ENCODE data around the gene AAGAB.

The AAGAB gene

GRCh38 chr15:67216859-67217258 is 37.6 kb downstream of the AAGAB start:
- Histone ChIP-seq H3K4me3 (no peak overlapping the region), H3K36me3 (peaks cover 4% of the 10 kb centered on the region; the same call in 1 of the 2 replicates), H4K20me1 (no peaks in the 10 kb centered on the region), H3K4me2 (no peak overlapping the region), H3K4me1 (no peaks in the 10 kb centered on the region), H3K9ac (no peak overlapping the region), H3K27ac (no peak overlapping the region), H3K9me3 (no peaks in the 10 kb centered on the region), H3K27me3 (no peaks in the 10 kb centered on the region)
- no peak for TF ChIP-seq Cebpa-rat (IDR thresholded peaks at IDR 0.05)

GRCh38 chr15:67215102-67215501 is 39.4 kb downstream of the AAGAB start:
- Histone ChIP-seq H3K36me3 (peaks cover under 1% of the 10 kb centered on the region; the same call in 1 of the 2 replicates), H3K4me1 (no peaks in the 10 kb centered on the region), H4K20me1 (no peaks in the 10 kb centered on the region), H3K4me2 (no peak overlapping the region), H3K27me3 (no peaks in the 10 kb centered on the region), H3K9ac (no peak overlapping the region), H3K9me3 (no peaks in the 10 kb centered on the region), H3K27ac (no peak overlapping the region), H3K4me3 (no peak overlapping the region)
- no peak for TF ChIP-seq Cebpa-rat (IDR thresholded peaks at IDR 0.05)

- H4K20me1 ChIP-seq, result no peaks in the 10 kb centered on the region
- H3K27me3 ChIP-seq, result no peaks in the 10 kb centered on the region
- TF ChIP-seq Cebpa-rat (IDR thresholded peaks at IDR 0.05), result no peak
- H3K9me3 ChIP-seq, result no peaks in the 10 kb centered on the region; the same call in 1 of the 2 replicates
- H3K9ac ChIP-seq, result no peak overlapping the region
- no peak overlapping the region for H3K4me2 ChIP-seq
- peaks cover 9% of the 10 kb centered on the region for H3K4me1 ChIP-seq
- no peak overlapping the region for H3K4me3 ChIP-seq
- no peak overlapping the region for H3K27ac ChIP-seq
- H3K36me3 ChIP-seq, result peaks cover 19% of the 10 kb centered on the region
Measured at GRCh38 chr15:67212684-67213367, 41.6 kb downstream of the AAGAB start.

GRCh38 chr15:67210555-67211168 is 43.8 kb downstream of the AAGAB start:
- no peak overlapping the region for H3K27ac ChIP-seq
- no peak overlapping the region for H3K4me3 ChIP-seq
- no peaks in the 10 kb centered on the region for H4K20me1 ChIP-seq
- H3K9ac ChIP-seq, result no peak overlapping the region
- peaks cover 29% of the 10 kb centered on the region for H3K36me3 ChIP-seq
- TF ChIP-seq Cebpa-rat (IDR thresholded peaks at IDR 0.05), result no peak
- peaks cover 9% of the 10 kb centered on the region for H3K4me1 ChIP-seq
- H3K27me3 ChIP-seq, result no peaks in the 10 kb centered on the region
- no peaks in the 10 kb centered on the region; the same call in 1 of the 2 replicates for H3K9me3 ChIP-seq
- no peak overlapping the region for H3K4me2 ChIP-seq

- Histone ChIP-seq H3K27me3 (no peaks in the 10 kb centered on the region), H3K27ac (no peak overlapping the region), H3K9me3 (no peaks in the 10 kb centered on the region; the same call in 1 of the 2 replicates), H3K4me1 (peaks cover 9% of the 10 kb centered on the region), H3K4me2 (no peak overlapping the region), H3K9ac (no peak overlapping the region), H3K4me3 (no peak overlapping the region), H4K20me1 (no peaks in the 10 kb centered on the region), H3K36me3 (peaks cover 34% of the 10 kb centered on the region)
- TF ChIP-seq Cebpa-rat (IDR thresholded peaks at IDR 0.05), result no peak
Measured at GRCh38 chr15:67208396-67208795, 46.1 kb downstream of the AAGAB start.

GRCh38 chr15:67207555-67208207 is 46.8 kb downstream of the AAGAB start:
- Histone ChIP-seq H3K4me1 (peaks cover 9% of the 10 kb centered on the region), H3K4me2 (no peak overlapping the region), H4K20me1 (no peaks in the 10 kb centered on the region), H3K9ac (no peak overlapping the region), H3K27me3 (no peaks in the 10 kb centered on the region), H3K9me3 (no peaks in the 10 kb centered on the region; the same call in 1 of the 2 replicates), H3K27ac (no peak overlapping the region), H3K4me3 (no peak overlapping the region), H3K36me3 (peaks cover 35% of the 10 kb centered on the region)
- no peak for TF ChIP-seq Cebpa-rat (IDR thresholded peaks at IDR 0.05)

GRCh38 chr15:67202991-67203390 is 51.5 kb downstream of the AAGAB start:
- no peak for TF ChIP-seq Cebpa-rat (IDR thresholded peaks at IDR 0.05)
- Histone ChIP-seq H3K4me3 (no peak overlapping the region), H3K27me3 (no peaks in the 10 kb centered on the region), H4K20me1 (no peaks in the 10 kb centered on the region), H3K36me3 (peaks cover 34% of the 10 kb centered on the region), H3K9me3 (no peaks in the 10 kb centered on the region), H3K9ac (no peak overlapping the region), H3K4me1 (no peaks in the 10 kb centered on the region), H3K27ac (no peak overlapping the region), H3K4me2 (no peak overlapping the region)

GRCh38 chr15:67202091-67202490 is 52.4 kb downstream of the AAGAB start:
- no peak for TF ChIP-seq Cebpa-rat (IDR thresholded peaks at IDR 0.05)
- H3K36me3 ChIP-seq, result peaks cover 29% of the 10 kb centered on the region

GRCh38 chr15:67201136-67201535 is 53.3 kb downstream of the AAGAB start:
- TF ChIP-seq Cebpa-rat (IDR thresholded peaks at IDR 0.05), result no peak

More at GRCh38 chr15:67202091-67202490, 52.4 kb downstream of the AAGAB start:
- Histone ChIP-seq H3K27me3 (no peaks in the 10 kb centered on the region), H3K4me3 (no peak overlapping the region), H3K9me3 (no peaks in the 10 kb centered on the region), H3K4me2 (no peak overlapping the region), H3K27ac (no peak overlapping the region), H4K20me1 (no peaks in the 10 kb centered on the region), H3K9ac (no peak overlapping the region), H3K4me1 (no peaks in the 10 kb centered on the region)

More at GRCh38 chr15:67201136-67201535, 53.3 kb downstream of the AAGAB start:
- Histone ChIP-seq H4K20me1 (no peaks in the 10 kb centered on the region), H3K4me1 (no peaks in the 10 kb centered on the region), H3K9ac (no peak overlapping the region), H3K4me3 (no peak overlapping the region), H3K27me3 (no peaks in the 10 kb centered on the region), H3K4me2 (no peak overlapping the region), H3K36me3 (peaks cover 22% of the 10 kb centered on the region), H3K9me3 (no peaks in the 10 kb centered on the region), H3K27ac (no peak overlapping the region)
